GM20431 (cell line): ENCODE results near the gene TUBA1B.
"Not testable (repeated sequence)": the region's sequence is repeated elsewhere in the genome, so short reads cannot be mapped to it uniquely, and the experiment has no call there.

ENCODE experiments used
- in situ Hi-C: fragments of 300-500 bp; cut with MseI, MboI; formaldehyde crosslinking; loops from one replicate; pipeline ENCODE4 v1.15.0; 2020; ENCODE audit warnings: low sequenced_read_pairs; ENCODE audit not compliant: unreplicated experiment

TUBA1B gene

DNA sequence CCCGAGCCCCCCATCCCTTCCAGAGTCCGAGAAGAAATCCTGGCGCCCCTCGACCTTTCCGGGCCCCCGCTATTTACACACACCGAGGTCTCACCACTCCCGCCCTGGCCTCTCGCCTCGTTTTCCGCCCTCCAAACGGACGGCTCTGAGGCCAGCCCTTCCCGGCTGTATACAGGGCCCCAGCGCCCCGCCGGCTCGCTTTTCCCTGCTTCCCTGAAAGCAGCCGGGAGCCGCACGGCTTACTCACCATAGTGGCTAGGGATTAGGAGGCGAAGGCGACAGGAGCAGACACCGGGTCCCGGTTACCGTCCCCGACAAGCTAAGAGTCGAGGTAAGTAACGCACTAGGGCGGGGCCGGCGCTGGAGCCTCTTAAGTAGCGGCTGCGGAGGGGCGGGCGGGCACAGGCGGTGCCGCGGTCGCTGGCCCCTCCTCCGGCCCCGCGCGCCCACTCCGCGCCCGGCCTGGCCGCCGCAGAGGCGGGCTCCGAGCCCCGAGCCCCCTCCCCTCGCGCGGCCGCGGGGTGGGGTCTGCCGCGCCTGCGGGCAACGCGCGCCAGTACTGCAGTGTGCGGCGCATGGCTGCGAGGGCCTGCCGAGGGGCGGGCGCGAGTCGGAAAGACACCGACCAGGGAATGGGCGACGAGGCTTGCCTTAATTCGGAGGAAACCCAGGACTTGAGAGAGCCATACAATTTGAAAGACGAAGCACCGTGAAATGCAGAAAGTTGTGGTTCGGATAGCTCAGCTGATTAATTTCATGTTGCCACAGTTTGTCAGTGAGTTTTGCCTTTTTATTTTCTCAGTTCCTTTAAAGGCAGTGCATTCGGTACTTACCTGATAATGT lies at the start of gene TUBA1B:
Gene TUBA1B, minus strand, starts transcription at position 345 of the 843 bp plus-strand sequence. Its CDS starts 95 bp downstream, at position 250.
- in situ Hi-C loops = no loop called here

- in situ Hi-C loops = no loop called here
Measured at GRCh38 chr12:49174218-49174617, 43.0 kb upstream of the TUBA1B start.

DNA sequence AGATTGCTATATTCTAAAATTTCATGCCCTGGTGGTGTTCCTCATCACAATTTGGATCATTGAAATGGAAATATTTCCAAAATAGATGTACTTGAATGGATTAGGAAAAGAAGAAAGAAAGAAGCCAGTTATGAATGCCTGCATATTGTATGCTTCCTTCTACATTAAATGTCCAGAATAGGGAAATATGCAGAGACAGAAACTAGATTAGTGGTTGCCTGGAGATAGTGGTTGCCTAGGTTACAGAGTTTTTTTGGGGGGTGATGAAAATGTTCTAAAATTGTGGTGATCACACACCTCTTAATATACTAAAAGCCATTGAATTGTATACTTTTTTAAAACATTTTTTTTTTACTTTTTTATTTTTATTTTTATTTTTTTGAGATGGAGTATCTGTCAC lies 39.7 kb upstream of the TUBA1B start:
- in situ Hi-C loops = no loop called here

- in situ Hi-C loops = no loop called here
Measured at GRCh38 chr12:49165114-49165513, 33.9 kb upstream of the TUBA1B start.

GRCh38 chr12:49161901-49162300 lies 30.7 kb upstream of the TUBA1B start:
- in situ Hi-C loops = not testable (repeated sequence)

DNA sequence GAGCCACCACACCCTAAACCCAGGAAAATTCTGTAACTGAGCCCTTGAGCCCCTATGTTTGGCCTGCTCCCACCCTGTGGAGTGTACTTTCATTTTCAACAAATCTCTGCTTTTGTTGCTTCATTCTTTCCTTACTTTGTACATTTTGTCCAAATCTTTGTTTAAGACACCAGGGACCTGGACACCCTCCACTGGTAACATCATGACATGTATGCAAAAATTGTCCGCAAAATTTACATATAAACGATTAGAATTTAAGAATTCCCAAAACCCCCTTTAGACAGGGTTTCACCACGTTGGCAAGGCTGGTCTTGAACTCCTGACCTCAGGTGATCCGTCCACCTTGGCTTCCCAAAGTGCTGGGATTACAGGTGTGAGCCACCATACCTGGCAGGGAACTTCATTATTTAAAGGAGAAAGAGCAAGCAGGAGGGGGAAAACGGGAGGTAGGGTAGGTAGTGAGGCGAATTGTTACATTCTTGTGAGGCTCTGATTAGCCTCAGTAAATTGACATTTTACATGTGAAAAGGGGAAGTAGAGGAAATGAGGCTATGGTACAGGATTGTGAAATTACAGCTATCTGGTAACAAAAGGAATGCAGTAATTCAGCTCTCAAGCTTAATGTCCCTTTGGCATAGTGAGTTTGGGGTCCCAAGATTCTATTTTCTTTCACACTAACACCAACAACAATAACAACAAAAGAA lies 30.0 kb upstream of the TUBA1B start:
- in situ Hi-C loops = no loop called here

DNA sequence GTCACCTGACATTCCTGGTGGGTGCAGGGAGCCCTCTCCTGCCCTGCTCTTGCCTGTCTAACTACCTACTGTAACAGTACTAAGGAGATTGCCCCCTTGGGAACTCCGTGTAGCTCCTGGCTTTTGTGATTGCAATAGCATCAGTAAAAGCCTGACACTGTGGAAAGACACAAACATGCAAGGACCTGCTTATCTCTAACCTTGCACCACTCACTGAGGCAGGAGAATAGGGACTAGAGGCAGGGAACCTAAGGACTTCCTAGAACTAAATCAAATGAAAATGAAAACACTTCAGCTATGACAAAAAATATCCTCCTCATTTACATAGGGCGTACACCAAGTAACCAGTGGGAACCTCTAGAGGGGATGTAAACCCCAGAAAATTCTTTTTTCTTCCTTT lies 29.2 kb upstream of the TUBA1B start:
- in situ Hi-C loops = no loop called here

GRCh38 chr12:49154221-49154620 lies 23.0 kb upstream of the TUBA1B start:
- in situ Hi-C loops = no loop called here

GRCh38 chr12:49147384-49147783 lies 16.2 kb upstream of the TUBA1B start:
- in situ Hi-C loops = no loop called here

DNA sequence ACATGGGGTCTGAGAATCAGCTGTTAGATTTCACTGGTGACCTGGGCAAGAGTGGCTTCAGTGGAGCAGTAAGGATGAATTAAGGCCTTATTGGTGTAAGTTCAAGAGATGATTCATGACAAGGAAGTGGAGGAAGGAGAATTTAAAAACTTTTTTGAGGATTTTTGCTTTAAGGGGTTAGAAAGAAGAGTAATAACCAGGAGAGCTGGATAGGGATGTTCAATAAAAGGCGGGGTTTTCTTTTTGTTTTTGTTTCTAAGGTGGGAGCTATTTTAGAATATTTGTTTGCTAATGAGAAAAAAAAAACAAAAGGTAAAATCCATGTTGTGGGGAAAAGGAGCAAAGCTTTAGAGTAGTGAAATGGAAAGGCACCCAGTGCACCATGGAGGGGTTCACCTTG lies 15.2 kb upstream of the TUBA1B start:
- in situ Hi-C loops = no loop called here

DNA sequence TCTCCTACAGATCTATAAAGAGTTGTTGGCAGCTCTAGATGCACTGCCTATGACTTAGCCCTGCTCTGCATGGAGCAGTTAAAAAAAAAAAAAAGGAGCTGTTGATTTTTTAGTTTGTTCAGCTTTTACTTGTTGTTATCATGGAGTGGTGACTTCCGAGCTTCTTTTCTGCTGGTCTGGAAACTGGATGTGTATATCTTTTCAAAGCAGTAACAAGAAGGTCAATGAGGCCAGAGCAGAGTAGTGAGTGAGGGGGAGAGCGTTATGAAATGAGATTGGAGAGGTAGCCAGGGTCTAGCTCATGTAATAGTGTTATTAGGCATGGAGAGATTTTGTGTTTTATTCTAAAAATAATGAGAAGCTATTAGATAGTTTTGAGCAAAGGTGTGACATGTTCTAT lies 13.2 kb upstream of the TUBA1B start:
- in situ Hi-C loops = no loop called here

DNA sequence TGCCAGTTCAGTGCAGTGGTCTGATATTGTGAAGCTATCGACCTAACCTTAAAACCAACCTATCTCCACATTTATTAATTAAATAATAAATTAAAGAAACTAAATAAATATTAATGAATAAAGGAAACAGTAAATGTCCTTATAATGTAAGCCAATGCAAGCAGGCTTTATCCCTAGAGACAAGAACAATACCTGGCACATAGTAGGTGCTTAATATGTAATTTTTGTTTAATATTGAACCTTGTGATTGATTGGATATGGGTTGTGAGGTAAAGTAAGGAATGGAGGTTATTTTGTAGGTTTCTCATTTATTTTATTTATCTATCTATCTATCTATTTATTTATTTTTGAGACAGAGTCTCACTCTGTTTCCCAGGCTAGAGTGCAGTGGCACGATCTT lies 7.8 kb upstream of the TUBA1B start:
- in situ Hi-C loops = no loop called here

GRCh38 chr12:49138587-49138986 lies 7.4 kb upstream of the TUBA1B start:
- in situ Hi-C loops = no loop called here

DNA sequence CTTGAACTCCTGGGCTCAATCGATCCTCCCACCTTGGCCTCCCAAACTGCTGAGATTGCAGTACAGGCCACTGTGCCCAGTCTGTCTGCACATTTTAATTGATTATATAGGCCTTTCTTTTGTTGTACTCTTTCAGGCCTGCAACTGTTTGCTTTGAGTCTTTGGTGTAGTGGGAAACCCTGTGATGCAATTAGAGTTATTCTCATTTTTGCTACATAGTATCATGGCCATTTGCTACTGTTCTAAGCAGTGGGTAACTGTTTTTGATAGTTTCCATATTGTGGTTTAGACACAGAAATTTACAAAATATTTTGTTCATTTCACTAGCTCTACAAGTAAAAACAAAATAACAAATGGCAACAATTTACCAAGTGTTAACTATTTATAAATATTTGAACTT lies 6.3 kb upstream of the TUBA1B start:
- in situ Hi-C loops = no loop called here

DNA sequence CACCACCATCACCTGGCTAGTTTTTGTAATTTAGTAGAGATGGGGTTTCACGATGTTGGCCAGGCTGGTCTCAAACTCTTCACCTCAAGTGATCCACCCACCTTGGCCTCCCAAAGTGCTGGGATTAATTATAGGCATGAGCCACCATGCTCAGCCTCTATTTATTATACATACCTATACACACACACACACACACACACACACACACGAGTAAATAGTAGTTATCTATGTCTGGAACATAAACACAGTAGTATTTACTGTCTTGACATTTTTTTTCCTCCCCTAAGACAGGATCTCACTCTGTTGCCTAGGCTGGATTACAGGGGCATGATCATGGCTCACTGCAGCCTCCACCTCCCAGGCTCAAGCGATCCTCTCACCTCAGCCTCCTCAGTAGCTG lies 5.8 kb upstream of the TUBA1B start:
- in situ Hi-C loops = not testable (repeated sequence)

DNA sequence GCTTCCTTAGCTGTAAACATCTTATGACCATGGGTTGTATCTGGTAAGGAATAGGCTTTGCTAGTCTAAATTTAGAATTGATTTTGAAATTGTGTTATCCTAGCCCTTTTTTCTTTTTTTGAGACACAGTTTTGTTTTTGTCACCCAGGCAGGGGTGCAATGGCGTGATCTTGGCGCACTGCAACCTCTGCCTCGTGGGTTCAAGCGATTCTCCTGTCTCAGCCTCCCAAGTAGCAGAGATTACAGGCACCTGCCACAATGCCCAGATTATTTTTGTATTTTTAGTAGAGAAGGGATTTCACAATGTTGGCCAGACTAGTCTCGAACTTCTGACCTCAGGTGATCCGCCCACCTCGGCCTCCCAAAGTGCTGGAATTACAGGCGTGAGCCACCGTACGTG lies 2.4 kb upstream of the TUBA1B start:
- in situ Hi-C loops = no loop called here

DNA sequence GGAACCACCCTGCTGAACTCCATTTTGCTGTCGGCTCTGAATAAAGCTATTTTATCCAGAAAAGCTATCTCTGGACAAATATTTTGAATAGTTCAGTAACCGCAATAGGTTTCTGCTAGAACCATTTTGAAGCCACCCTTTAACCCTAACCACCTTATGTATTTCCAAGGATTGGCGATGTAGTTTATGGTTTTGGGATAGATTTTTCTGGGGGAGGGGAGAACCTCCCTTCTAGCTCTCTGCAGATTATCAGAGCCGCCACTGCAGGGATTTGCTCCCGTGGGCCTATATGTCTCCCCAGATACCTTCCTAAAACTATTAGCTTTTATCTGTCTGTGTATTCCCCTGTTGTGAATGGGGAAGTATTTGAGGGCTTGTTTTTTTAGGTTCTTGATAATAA lies 1.8 kb upstream of the TUBA1B start:
- in situ Hi-C loops = no loop called here

DNA sequence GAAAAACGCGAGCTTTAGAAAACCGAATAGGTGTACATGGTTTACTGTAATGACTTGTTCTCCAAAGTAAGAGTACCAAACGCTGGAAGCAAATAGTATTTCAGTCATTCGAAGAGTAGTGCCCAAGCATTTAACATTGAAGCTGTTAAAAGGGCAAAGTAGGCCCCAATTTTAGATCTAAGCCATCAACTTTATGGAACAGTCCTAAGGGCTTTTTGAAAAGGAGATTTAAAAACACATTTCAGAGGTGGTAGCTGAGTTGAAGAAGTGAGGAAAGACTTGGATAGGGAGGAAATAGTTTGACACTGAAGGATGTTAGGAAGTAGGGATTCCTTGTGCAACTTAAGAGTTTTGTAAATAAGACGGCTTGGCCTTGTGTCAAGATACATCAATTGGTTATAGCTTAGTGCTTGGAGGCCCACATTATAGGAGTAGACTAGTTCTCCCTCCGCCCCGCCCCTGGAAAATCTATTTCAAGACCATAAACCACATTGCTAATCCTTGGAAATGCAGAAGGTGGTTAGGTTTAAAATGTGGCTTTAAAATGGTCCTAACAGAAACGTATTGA lies 783 bp upstream of the TUBA1B start:
- in situ Hi-C loops = no loop called here

GRCh38 chr12:49130151-49131050 lies 794 bp downstream of the TUBA1B start:
- in situ Hi-C loops = no loop called here
